Tibial artery (tissue), 4 donors: ENCODE results near the gene L3MBTL4.

Source experiments
- DNase-seq, 2 donors: peaks; one replicate each; pipeline ENCODE4 v3.0.0-alpha.2; 2019
- H3K27ac ChIP-seq, 2 donors: fragments of 200-600 bp; sonication (generic) in 1 of 2; 1 replicate in 1 of 2; 2 replicates in 1 of 2; pipeline ENCODE4 v1.5.1; 2018 to 2019; ENCODE audit warnings: mild to moderate bottlenecking in 1 of 2
- H3K27me3 ChIP-seq, 2 donors: fragments of 200-600 bp; sonication (generic) in 1 of 2; one replicate each; pipeline versions ENCODE4 v1.5.1 to v1.6.0; 2016 to 2019
- H3K36me3 ChIP-seq, 3 donors: fragments of 200-600 bp; sonication (generic) in 2 of 3; one replicate each; pipeline ENCODE4 v1.5.1; 2016 to 2019; ENCODE audit warnings: mild to moderate bottlenecking in 2 of 3
- H3K4me1 ChIP-seq, 4 donors: fragments of 200-600 bp; sonication (generic) in 2 of 4; 1 replicate in 3 of 4; 2 replicates in 1 of 4; pipeline ENCODE4 v1.5.1; 2016 to 2019
- H3K4me3 ChIP-seq, 2 donors: fragments of 200-600 bp; sonication (generic) in 1 of 2; 1 replicate in 1 of 2; 2 replicates in 1 of 2; pipeline ENCODE4 v1.5.1; 2018 to 2019; ENCODE audit warnings: mild to moderate bottlenecking in 2 of 2
- H3K9me3 ChIP-seq, 3 donors: fragments of 200-600 bp; sonication (generic) in 1 of 3; one replicate each; pipeline ENCODE4 v1.5.1; 2016 to 2019
- intact Hi-C: fragments of 100-400 bp; cut with DNase I; formaldehyde crosslinking; loops from one replicate; pipeline ENCODE4 v1.15.0; 2023; ENCODE audit warnings: low total_unique reads
- TF ChIP-seq, protein P1 (sequence below), 2 experiments: fragments of 200-600 bp in 1 of 2; fragments of 450-650 bp in 1 of 2; IDR thresholded peaks; one replicate each; pipeline ENCODE4 v1.5.1; 2017 to 2019; ENCODE audit warnings: antibody characterized with exemption in 2 of 2, mild to moderate bottlenecking in 1 of 2, moderate library complexity in 1 of 2

The L3MBTL4 gene

DNA sequence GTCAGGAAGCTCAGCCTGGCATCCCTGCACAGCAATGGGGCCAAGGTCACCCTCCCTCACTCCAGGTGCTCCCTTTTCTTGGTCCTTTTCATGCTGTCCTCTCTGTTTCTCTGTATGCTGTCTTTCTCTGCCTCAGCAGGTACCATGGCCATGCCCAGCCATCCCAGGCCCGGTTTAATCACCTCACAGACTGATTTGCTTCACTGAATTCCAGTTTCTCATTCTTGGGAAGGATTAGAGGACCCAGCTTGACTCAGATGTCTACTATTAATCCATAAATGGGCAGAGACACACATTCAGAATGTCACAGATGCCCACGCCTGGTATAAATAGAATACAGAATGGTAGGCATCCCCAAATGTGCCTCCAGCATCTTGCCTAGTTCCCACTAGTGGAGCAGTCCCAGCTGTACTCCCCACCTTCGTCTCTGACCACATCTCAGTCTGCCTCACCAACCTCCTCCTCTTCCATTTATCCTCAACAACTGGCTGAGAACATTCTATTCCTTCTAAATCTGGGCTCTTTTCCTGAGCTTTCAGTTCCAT is 14.2 kb upstream of the L3MBTL4 start:
- H3K27ac ChIP-seq: no peak overlapping the region
- H3K9me3 ChIP-seq: no peaks in the 10 kb centered on the region
- DNase-seq: no peak
- TF ChIP-seq, protein P1, sequence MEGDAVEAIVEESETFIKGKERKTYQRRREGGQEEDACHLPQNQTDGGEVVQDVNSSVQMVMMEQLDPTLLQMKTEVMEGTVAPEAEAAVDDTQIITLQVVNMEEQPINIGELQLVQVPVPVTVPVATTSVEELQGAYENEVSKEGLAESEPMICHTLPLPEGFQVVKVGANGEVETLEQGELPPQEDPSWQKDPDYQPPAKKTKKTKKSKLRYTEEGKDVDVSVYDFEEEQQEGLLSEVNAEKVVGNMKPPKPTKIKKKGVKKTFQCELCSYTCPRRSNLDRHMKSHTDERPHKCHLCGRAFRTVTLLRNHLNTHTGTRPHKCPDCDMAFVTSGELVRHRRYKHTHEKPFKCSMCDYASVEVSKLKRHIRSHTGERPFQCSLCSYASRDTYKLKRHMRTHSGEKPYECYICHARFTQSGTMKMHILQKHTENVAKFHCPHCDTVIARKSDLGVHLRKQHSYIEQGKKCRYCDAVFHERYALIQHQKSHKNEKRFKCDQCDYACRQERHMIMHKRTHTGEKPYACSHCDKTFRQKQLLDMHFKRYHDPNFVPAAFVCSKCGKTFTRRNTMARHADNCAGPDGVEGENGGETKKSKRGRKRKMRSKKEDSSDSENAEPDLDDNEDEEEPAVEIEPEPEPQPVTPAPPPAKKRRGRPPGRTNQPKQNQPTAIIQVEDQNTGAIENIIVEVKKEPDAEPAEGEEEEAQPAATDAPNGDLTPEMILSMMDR (IDR thresholded peaks at IDR 0.05): no peak
- no peaks in the 10 kb centered on the region for H3K4me1 ChIP-seq
- H3K36me3 ChIP-seq: no peaks in the 10 kb centered on the region
- H3K27me3 ChIP-seq: no peaks in the 10 kb centered on the region
- H3K4me3 ChIP-seq: no peak overlapping the region
- intact Hi-C loops: no loop called here

DNA sequence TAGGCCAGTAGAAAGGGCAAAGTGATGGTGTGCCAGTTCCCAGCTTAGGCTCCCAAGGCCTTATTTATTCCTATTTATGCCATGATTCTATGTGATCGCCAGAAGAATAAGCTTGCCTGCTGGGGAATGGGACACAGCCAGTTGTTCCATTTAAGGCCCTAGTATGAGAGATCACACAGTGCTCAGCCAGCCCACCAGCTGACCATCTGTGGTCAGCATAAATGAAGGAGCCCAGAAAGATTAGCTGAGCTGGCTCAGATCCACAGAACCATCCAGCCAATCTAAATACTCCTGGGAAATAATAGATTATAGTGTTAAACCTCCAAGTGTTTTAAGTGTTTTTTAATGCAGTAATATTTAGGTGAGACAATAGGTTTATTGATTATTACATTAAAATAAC is 12.6 kb upstream of the L3MBTL4 start:
- Histone ChIP-seq H3K4me1 (no peaks in the 10 kb centered on the region), H3K27ac (no peak overlapping the region), H3K4me3 (no peak overlapping the region), H3K27me3 (no peaks in the 10 kb centered on the region), H3K9me3 (no peaks in the 10 kb centered on the region), H3K36me3 (no peaks in the 10 kb centered on the region)
- TF ChIP-seq, protein P1 (IDR thresholded peaks at IDR 0.05): no peak
- intact Hi-C loops: no loop called here
- DNase-seq: no peak

DNA sequence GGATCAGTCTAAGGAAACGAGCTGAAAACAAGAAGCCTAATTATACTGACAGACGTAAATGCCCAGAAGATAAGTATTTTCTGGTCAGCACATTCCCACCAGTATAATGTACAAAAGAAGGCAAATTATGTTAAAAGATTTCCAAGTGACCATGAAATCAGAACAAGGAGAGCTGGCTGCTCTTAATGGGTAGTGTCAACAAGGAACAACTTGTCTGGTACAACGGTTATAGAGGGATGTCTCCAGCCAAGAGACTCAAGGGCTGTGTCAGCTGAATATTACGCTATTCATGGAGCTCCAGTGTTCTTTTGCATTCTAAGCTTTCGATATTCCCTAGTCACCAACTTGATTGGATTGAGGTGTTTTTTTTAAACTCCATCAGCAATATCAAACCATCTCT is 8.6 kb upstream of the L3MBTL4 start:
- TF ChIP-seq, protein P1 (IDR thresholded peaks at IDR 0.05): no peak
- H3K9me3 ChIP-seq: no peaks in the 10 kb centered on the region
- no peak for DNase-seq
- H3K4me3 ChIP-seq: no peak overlapping the region
- H3K27ac ChIP-seq: no peak overlapping the region
- H3K27me3 ChIP-seq: no peaks in the 10 kb centered on the region
- H3K4me1 ChIP-seq: no peaks in the 10 kb centered on the region
- intact Hi-C loops: no loop called here
- H3K36me3 ChIP-seq: no peaks in the 10 kb centered on the region

DNA sequence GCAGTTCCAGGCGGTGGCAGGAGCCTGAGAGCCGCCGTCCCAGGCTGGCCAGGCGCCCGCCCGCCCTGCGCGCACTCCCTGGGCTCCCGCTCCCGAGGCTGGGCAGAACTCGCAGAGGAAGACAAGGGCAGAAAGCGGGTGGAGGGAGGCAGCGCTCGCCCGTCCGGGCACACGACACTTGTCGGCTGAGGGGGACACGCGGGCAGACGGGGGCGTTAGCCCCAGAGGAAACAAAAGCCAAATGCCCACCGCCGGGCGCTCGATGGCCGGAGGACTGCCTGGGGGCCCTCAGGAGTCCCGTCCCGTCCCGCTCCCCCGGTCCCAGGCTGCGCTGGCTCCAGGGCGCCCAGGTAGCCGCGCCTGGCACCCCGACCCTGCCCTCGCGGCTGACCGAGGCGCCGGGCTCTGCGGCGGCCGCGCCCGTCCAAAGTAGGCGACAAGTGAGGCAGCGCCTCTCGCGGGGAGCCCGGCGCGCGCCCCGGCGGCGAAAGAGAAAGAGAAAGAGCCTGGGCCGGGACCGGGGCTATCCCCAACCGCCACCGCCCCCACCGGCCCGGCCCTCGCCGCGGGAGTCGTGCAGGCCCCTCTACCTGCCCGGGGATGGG is 491 bp downstream of the L3MBTL4 start:
- Histone ChIP-seq H3K27me3 (peaks cover 0 to 13% of the 10 kb centered on the region in 2 donors), H3K36me3 (no peaks in the 10 kb centered on the region), H3K27ac (peak overlapping the region; percentile 48 to 68), H3K4me3 (peak overlapping the region; percentile 59 to 81), H3K9me3 (no peaks in the 10 kb centered on the region), H3K4me1 (peaks cover 0 to 5% (median 4%) of the 10 kb centered on the region in 4 donors)
- DNase-seq: peak; percentile 62 to 72
- intact Hi-C loops: no loop called here
- TF ChIP-seq, protein P1 (IDR thresholded peaks at IDR 0.05): no peak

DNA sequence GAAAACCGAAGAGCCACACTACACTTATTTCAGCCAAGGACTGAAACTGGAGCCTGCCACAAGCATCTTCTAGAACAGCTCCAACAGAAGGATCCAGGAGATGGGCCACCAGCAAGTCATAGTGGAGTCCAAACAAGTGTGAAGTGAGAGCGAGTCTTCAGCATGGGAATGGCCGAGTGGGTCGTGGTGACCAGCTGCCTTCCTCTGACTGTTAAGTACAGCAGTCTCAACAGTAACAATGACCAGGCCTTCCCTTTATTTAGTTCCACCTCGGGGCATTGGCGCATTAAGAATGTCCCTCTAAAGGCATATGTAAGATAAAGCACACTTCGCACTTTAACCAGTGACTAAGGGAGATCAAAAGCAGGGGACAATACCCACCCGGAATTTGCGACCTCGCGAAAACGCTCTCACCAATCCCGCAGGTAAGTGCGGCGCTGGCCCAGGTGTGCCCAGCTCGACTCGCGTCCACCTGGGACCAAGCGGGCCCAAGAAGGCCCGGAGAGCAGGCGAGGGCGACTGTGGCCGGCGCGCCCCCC is 1.1 kb downstream of the L3MBTL4 start:
- no peaks in the 10 kb centered on the region for H3K36me3 ChIP-seq
- intact Hi-C loops: no loop called here
- peaks cover 0 to 13% of the 10 kb centered on the region in 2 donors for H3K27me3 ChIP-seq
- H3K4me1 ChIP-seq: peaks cover 0 to 5% (median 4%) of the 10 kb centered on the region in 4 donors
- DNase-seq: no peak
- peak overlapping the region in 1 of 2 donors; percentile 48 for H3K27ac ChIP-seq
- H3K4me3 ChIP-seq: peak overlapping the region; percentile 59 to 81
- H3K9me3 ChIP-seq: no peaks in the 10 kb centered on the region
- TF ChIP-seq, protein P1 (IDR thresholded peaks at IDR 0.05): no peak
